ENCODE results near the gene IL17F.

Gene IL17F

GRCh38 chr6:52191824-52192223, 52.5 kb downstream of the IL17F start:
- H3K4me3 ChIP-seq (ENCODE audit: low read depth, low read length), result no peak overlapping the region
- DNase-seq (ENCODE audit: low read depth, low spot score), result no peak
- TF ChIP-seq CTCF (IDR thresholded peaks at IDR 0.05; ENCODE audit: insufficient read depth, low read length, missing control alignments), result no peak
- ChIA-PET CTCF (no interaction called here), POLR2A (no interaction called here)

GRCh38 chr6:52190409-52190808, 53.9 kb downstream of the IL17F start:
- POLR2A ChIA-PET, result no interaction called here
- H3K4me3 ChIP-seq (ENCODE audit: low read depth, low read length), result no peak overlapping the region
- DNase-seq (ENCODE audit: low read depth, low spot score), result no peak
- CTCF ChIA-PET, result no interaction called here
- TF ChIP-seq CTCF (IDR thresholded peaks at IDR 0.05; ENCODE audit: insufficient read depth, low read length, missing control alignments), result no peak

GRCh38 chr6:52189974-52190373, 54.3 kb downstream of the IL17F start:
- DNase-seq (ENCODE audit: low read depth, low spot score), result no peak
- TF ChIP-seq CTCF (IDR thresholded peaks at IDR 0.05; ENCODE audit: insufficient read depth, low read length, missing control alignments), result no peak
- CTCF ChIA-PET, result no interaction called here
- POLR2A ChIA-PET, result no interaction called here
- no peak overlapping the region for H3K4me3 ChIP-seq (ENCODE audit: low read depth, low read length)

- POLR2A ChIA-PET, result no interaction called here
- DNase-seq (ENCODE audit: low read depth, low spot score), result no peak
- no peak for TF ChIP-seq CTCF (IDR thresholded peaks at IDR 0.05; ENCODE audit: insufficient read depth, low read length, missing control alignments)
- no peak overlapping the region for H3K4me3 ChIP-seq (ENCODE audit: low read depth, low read length)
- CTCF ChIA-PET, result no interaction called here
These were observed 57.2 kb downstream of the IL17F start for GRCh38 chr6:52187098-52187497.
